Subcutaneous adipose tissue (tissue), 4 donors: ENCODE results near the gene TMC2. TPM values are rescaled to one million over a fixed set of nuclear protein-coding genes. Genes with fewer than 3 reads are reported as not detected.

Experiments used
- total RNA-seq, 4 donors: library from RNA; depleted of rRNA; stranded (reverse); fragments of >200 nt; gene quantifications; one replicate each; pipeline ENCODE4 v1.1.0, GENCODE V29; 2016
- TF ChIP-seq, protein P1 (sequence below): fragments of 450-650 bp; IDR thresholded peaks from one replicate; pipeline ENCODE4 v1.5.1; 2016; ENCODE audit warnings: low read depth, mild to moderate bottlenecking, control low read depth, antibody characterized with exemption, moderate library complexity

The TMC2 gene
- total RNA-seq, 4 donors from 2014 or later, result 0.68 to 1.5 (median 1.1) TPM

DNA sequence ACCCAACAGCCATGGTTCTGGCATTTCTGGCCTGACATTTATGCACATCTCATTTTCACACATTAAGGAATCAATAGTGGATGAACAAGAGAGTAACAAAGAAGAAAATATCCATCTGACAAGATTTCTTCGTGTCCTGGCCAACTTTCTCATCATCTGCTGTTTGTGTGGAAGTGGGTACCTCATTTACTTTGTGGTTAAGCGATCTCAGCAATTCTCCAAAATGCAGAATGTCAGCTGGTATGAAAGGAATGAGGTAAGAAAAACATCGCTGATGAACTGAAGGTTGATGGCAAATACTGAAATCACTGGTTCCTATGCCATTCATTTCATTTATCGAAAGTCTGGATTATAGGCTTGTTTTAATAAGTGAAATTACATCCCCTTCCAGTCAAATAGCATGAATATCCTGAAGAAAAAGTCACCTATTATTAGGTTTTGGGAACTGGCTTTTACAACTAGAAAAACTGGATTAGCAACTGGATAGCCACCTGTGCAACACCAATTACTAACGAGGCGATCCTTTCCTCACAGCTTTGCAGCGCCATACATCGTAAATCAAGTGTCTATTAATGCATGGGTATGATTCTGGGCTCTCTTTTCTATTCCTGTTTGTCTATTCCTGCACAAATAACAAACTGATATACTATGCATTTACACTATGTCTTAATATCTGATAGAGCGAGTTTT is 65.8 kb downstream of the TMC2 start:
- TF ChIP-seq, protein P1, sequence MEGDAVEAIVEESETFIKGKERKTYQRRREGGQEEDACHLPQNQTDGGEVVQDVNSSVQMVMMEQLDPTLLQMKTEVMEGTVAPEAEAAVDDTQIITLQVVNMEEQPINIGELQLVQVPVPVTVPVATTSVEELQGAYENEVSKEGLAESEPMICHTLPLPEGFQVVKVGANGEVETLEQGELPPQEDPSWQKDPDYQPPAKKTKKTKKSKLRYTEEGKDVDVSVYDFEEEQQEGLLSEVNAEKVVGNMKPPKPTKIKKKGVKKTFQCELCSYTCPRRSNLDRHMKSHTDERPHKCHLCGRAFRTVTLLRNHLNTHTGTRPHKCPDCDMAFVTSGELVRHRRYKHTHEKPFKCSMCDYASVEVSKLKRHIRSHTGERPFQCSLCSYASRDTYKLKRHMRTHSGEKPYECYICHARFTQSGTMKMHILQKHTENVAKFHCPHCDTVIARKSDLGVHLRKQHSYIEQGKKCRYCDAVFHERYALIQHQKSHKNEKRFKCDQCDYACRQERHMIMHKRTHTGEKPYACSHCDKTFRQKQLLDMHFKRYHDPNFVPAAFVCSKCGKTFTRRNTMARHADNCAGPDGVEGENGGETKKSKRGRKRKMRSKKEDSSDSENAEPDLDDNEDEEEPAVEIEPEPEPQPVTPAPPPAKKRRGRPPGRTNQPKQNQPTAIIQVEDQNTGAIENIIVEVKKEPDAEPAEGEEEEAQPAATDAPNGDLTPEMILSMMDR, result no peak

DNA sequence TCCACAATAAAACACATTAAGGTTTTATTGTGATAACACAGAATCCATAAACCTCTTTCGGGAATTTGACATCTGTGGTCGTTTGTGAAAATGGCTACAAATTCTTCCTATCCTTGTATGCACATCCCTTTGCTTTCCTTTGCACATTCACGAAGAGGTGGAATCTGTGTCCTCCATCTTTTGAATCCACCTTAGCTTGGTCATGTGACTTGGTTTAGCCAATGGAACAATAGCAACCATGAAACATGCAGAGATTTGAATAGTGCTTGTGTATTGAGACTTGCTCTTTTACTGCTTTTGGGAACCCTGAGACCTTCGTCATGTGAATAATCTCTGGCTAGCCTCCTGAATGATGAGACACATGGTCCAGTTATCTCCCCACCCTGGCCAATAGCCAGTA is 66.4 kb downstream of the TMC2 start:
- TF ChIP-seq, protein P1, result no peak

DNA sequence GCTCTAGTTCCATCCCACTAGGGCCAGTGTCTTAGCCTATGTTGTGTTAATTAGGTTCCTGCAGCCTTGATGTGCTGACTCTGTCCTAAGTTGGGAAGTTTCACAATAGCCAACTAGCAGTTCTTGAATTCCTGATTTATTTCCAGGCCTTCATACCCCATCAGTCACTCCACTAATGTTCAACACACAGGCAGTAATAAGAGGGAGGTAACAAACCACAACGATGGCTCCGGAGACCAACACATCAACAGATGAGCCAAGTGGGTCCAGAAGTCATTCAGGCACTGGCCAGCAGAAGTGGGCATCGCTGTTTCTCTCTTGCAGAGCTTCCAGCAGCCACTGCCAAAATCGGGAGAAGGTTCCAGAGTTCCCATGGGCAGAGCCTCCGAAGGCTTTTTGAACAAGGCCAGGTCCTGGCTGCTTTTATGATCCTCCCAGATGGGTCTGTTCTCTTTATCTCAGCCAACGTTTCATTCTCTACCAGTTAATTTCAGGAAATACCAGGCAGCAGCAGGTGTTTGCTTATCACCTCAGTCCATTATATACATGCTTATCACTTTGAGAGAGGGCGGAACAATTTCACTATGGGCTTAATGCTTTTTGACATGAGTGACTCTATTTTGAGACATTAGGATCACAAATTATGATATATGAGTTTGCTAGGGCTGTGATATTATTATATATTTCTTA is 67.6 kb downstream of the TMC2 start:
- TF ChIP-seq, protein P1, result no peak

DNA sequence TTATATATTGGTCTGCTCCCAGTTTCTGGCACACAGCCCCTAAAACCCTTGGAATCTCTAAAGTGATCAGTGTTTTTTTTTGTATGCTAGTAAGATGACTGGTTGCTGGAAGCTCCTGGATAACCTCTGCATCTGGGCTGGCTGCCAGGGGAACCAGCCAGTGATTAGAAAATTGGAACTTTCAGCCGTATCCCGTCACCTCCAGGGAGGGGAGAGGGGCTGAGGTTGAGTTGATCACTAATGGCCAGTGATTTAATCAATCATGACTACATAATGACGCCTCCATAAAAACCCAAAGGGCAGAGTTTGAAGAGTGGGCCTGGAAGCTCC is 68.1 kb downstream of the TMC2 start:
- TF ChIP-seq, protein P1, result no peak

DNA sequence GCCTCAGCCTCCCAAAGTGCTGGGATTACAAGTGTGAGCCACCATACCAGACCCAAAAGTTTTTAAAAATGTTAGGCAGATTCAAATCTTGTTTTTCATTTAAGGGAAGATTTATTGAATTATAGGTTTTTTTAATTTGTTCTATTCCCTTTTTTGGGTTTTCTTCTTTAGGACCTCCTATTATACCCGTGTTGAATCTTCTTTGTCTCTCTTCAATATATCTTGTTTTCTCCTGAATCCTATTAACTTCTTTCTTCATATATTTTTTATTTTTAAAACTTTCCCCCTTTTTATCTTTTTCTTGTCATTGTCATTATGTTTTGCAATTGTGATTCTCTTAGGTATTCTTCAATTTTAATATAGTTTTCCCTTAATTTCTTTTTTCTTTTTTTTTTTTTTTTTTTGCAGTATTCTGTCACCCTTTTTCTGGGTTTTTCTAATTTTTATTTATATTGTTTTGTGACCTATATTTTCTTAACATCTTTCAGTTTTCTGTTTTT is 70.2 kb downstream of the TMC2 start:
- TF ChIP-seq, protein P1, result no peak

DNA sequence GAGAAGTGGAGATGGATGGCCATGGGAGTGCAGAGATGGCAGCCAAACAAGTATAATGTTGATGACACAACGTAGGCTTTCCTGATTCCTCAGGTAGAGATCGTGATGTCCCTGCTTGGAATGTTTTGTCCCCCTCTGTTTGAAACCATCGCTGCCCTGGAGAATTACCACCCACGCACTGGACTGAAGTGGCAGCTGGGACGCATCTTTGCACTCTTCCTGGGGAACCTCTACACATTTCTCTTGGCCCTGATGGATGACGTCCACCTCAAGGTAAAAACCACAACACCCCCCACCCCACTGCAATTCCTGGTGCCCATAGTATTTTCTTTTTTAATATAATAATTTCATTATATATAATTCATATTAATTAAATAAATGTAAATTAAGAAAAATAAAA is 74.0 kb downstream of the TMC2 start:
- TF ChIP-seq, protein P1, result no peak

DNA sequence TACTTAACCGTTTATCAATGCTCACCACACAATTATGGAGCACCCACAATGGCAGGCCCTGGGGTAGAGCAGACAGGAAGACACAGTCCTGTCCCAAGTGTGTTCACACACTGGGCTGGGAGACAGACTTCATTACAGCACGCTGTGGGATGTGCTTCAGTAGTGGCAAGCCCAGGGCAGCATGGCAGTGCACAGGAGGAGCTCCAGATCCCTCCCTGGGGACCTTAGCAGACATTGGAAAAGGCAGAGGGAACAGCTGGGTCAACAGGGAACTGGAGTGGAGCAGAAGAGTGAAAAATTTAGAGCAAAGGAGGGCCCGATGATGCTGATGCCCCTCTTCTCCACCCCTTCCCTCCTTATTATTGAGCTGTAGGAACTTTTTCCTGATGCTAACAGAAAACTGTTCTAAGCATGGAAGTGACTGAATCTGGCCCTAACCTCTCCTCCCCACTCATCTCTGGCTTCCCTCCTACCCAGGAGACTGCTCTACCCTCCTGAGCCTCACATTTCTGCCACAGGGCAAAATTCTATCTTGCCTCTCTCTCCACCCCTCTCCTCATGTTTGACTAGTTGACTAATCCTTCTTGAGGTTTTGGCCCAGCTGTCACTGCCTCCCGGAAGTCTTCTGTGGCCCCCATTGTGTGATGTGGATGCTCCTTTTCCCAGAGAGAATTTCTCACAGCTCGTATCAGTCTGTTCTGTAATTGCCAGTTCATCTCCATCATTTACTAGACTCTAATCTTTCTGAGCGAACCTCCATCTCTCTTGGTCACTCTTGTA is 74.8 kb downstream of the TMC2 start:
- TF ChIP-seq, protein P1, result no peak
